Measurements from ENCODE around the gene LHX2.

- TF ChIP-seq POLR2A (IDR thresholded peaks at IDR 0.05) (no peak), CTCF (IDR thresholded peaks at IDR 0.05) (no peak)
These were observed 30.7 kb downstream of the LHX2 start for GRCh38 chr9:124042201-124042721.
